Right lobe of liver (tissue), 6 donors: Measurements from ENCODE around the gene ARPC1B. TPM values are rescaled to one million over a fixed set of nuclear protein-coding genes. Genes with fewer than 3 reads are reported as not detected.
"Not testable (repeated sequence)": the region's sequence is repeated elsewhere in the genome, so short reads cannot be mapped to it uniquely, and the experiment has no call there.

Experiments used
- ATAC-seq, 4 donors: fragments of 200-7000 bp; cut with Tn5 transposase; one replicate each; pipeline ENCODE4 v1.9.1; 2020; ENCODE audit warnings: mild to moderate bottlenecking in 4 of 4, moderate library complexity in 4 of 4
- DNase-seq, 3 donors: peaks; one replicate each; pipeline ENCODE4 v3.0.0-alpha.2; 2020
- H3K27ac ChIP-seq, 3 donors: fragments of 200-600 bp; one replicate each; pipeline ENCODE4 v1.8.0; 2022
- H3K27me3 ChIP-seq, 2 donors: fragments of 200-600 bp; one replicate each; pipeline ENCODE4 v1.8.0; 2022
- H3K36me3 ChIP-seq, 4 donors: fragments of 200-600 bp; sonication (generic) in 1 of 4; one replicate each; pipeline versions ENCODE4 v1.5.1 to v1.8.0; 2017 to 2022; ENCODE audit warnings: control low read depth in 1 of 4
- H3K4me1 ChIP-seq, 4 donors: fragments of 200-600 bp; sonication (generic) in 1 of 4; one replicate each; pipeline versions ENCODE4 v1.5.1 to v1.8.0; 2017 to 2022; ENCODE audit warnings: control low read depth in 1 of 4
- H3K4me3 ChIP-seq, 3 donors: fragments of 200-600 bp; one replicate each; pipeline ENCODE4 v1.8.0; 2022
- H3K9me3 ChIP-seq, 4 donors: fragments of 200-600 bp; sonication (generic) in 1 of 4; one replicate each; pipeline versions ENCODE4 v1.5.1 to v1.8.0; 2017 to 2022; ENCODE audit warnings: control low read depth in 1 of 4
- POLR2A ChIP-seq: fragments of 450-650 bp; IDR thresholded peaks from one replicate; pipeline ENCODE4 v1.6.1; 2017; ENCODE audit warnings: antibody characterized with exemption, mild to moderate bottlenecking
- WGBS: methylation state at CpG from one replicate; pipeline ENCODE4 v1.1.6; 2018; ENCODE audit warnings: low coverage, low lambda C conversion rate; ENCODE audit not compliant: insufficient coverage; ENCODE audit errors: missing lambda C conversion rate; 5-methylcytosine and 5-hydroxymethylcytosine counted together
- intact Hi-C, 2 donors: fragments of 100-400 bp; cut with DNase I; formaldehyde crosslinking; loops; one replicate each; pipeline versions ENCODE4 v1.11.2 to v1.14.1; 2022
- total RNA-seq, 6 experiments: library from RNA; depleted of rRNA in 2 of 6; stranded (reverse); fragments of >200 nt in 2 of 6; fragmentation: NEBNext Ultra II Directional in 3 of 6; extraction: Animal tissue kit (Norgen Biotek cat#: 25700) in 3 of 6; gene quantifications; one replicate each; pipeline versions ENCODE4 v1.1.0 to v1.2.4, GENCODE V29; 2016 to 2023
- TF ChIP-seq, protein P1 (sequence below), 4 donors: fragments of 200-600 bp in 3 of 4; fragments of 450-650 bp in 1 of 4; IDR thresholded peaks; one replicate each; pipeline versions ENCODE4 v1.5.1 to v1.8.0; 2016 to 2022; ENCODE audit warnings: antibody characterized with exemption in 4 of 4, mild to moderate bottlenecking in 2 of 4
- donor health status: DM: no; HTN: yes; CAD: no.
- donor health status: DM: no; HTN: no; CAD: no.
- donor health status: DM: no; HTN: no; CAD: no.
- donor health status: DM: no; HTN: yes; CAD: no.
- donor health status: DM: no; HTN: yes; CAD: no.

The ARPC1B gene
- total RNA-seq, 6 experiments from 2014 or later = 24.4 to 197 (median 52.7) TPM

DNA sequence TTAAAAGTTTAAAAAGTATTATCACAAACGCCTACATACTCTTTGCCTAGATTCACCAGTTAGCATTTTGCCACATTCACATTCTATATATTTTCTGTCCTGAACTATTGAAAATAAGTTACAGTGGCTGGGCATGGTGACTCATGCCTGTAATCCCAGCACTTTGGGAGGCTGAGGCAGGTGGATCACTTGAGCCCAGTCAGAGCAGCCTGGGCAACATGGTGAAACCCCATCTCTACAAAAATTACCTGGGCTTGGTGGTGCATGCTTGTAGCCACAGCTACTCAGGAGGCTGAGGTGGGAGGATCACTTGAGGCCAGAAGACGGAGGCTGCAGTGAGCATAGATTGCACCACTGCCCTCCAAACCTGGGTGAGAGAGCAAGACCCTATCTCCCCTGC lies 43.5 kb upstream of the ARPC1B start:
- WGBS = 86% methylated on average over 2 of the region's 2 CpGs
- H3K4me3 ChIP-seq = no peak overlapping the region
- H3K27me3 ChIP-seq = no peaks in the 10 kb centered on the region
- peaks cover 0 to 12% (median 2%) of the 10 kb centered on the region in 4 donors for H3K4me1 ChIP-seq
- H3K36me3 ChIP-seq = peaks cover 0 to 28% (median 0%) of the 10 kb centered on the region in 4 donors
- DNase-seq = no peak
- TF ChIP-seq, protein P1, sequence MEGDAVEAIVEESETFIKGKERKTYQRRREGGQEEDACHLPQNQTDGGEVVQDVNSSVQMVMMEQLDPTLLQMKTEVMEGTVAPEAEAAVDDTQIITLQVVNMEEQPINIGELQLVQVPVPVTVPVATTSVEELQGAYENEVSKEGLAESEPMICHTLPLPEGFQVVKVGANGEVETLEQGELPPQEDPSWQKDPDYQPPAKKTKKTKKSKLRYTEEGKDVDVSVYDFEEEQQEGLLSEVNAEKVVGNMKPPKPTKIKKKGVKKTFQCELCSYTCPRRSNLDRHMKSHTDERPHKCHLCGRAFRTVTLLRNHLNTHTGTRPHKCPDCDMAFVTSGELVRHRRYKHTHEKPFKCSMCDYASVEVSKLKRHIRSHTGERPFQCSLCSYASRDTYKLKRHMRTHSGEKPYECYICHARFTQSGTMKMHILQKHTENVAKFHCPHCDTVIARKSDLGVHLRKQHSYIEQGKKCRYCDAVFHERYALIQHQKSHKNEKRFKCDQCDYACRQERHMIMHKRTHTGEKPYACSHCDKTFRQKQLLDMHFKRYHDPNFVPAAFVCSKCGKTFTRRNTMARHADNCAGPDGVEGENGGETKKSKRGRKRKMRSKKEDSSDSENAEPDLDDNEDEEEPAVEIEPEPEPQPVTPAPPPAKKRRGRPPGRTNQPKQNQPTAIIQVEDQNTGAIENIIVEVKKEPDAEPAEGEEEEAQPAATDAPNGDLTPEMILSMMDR (IDR thresholded peaks at IDR 0.05) = no peak
- TF ChIP-seq POLR2A = no peak
- peak overlapping the region in 1 of 3 donors; percentile 18 for H3K27ac ChIP-seq
- H3K9me3 ChIP-seq = no peaks in the 10 kb centered on the region
- ATAC-seq = no peak
- intact Hi-C loops = no loop called here

DNA sequence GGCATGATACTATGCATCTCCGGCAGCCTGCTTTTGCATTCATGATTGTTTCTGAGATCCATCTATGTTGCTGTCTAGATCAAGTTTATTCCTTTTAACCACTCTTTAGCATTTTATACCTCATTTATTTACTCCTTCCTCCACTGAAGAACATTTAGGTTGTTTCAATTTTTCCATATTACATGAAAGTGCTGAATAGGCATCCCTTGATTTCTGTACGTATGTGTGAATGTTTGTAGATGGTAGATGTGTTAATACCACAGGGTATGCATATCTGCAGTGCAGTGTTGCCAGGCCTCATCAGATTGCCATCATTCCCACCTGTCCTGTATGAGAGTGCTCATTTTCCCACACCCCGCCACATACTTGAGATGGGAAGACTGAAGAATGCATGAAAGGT lies 34.9 kb upstream of the ARPC1B start:
- TF ChIP-seq POLR2A = no peak
- TF ChIP-seq, protein P1 (IDR thresholded peaks at IDR 0.05) = no peak
- DNase-seq (no peak), ATAC-seq (no peak)
- Histone ChIP-seq H3K9me3 (no peaks in the 10 kb centered on the region), H3K27ac (no peak overlapping the region), H3K36me3 (peaks cover 15 to 94% (median 25%) of the 10 kb centered on the region in 4 donors), H3K27me3 (no peaks in the 10 kb centered on the region), H3K4me1 (no peaks in the 10 kb centered on the region), H3K4me3 (no peak overlapping the region)
- intact Hi-C loops = no loop called here
- 97% methylated on average over 3 of the region's 3 CpGs for WGBS

DNA sequence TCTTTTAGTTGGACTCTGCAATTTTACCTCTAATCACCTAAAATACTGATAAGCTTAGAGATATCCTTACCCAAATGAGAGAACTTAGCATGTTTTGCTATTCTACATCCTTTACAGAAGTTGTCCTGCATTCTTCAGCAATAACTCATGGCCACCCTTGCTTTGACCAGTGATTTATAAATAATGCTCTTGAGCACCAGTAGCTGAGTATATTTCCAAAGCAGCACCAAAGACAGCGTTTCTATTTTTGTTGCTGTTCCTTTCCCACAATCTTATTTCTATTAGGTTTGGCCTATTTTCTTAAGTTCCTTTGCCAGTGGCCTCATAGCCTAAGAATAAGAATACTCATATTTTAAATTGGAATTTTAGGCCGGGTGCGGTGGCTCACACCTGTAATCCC lies 33.9 kb upstream of the ARPC1B start:
- intact Hi-C loops = no loop called here
- Histone ChIP-seq H3K27me3 (no peaks in the 10 kb centered on the region), H3K36me3 (peaks cover 15 to 92% (median 25%) of the 10 kb centered on the region in 4 donors), H3K27ac (no peak overlapping the region), H3K9me3 (no peaks in the 10 kb centered on the region), H3K4me1 (no peaks in the 10 kb centered on the region), H3K4me3 (no peak overlapping the region)
- WGBS = 86% methylated on average over 3 of the region's 3 CpGs
- no peak for DNase-seq
- ATAC-seq = no peak
- TF ChIP-seq POLR2A = no peak
- TF ChIP-seq, protein P1 (IDR thresholded peaks at IDR 0.05) = no peak

DNA sequence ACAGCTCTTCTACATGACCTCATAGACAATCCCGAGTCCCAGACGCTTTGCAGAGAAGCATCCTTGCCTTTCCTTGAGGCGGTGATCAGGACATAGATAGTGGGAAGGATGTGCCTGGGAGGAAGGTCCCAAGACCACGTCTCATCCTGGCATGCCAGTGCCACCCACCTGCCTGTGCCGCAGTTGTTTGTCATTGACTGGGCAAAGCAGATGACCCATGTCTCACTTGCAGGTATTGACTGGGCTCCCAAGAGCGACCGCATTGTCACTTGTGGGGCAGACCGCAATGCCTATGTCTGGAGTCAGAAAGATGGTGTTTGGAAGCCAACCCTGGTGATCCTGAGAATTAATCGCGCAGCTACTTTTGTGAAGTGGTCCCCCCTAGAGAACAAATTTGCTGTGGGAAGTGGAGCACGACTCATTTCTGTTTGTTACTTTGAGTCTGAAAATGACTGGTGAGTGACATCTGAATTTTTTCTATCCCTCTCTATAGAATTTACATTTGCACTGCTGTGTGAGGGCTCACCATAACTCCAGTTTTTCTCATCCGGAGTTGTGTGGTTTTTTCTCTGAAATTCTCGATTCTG lies 30.4 kb upstream of the ARPC1B start:
- no peak overlapping the region for H3K4me3 ChIP-seq
- no peaks in the 10 kb centered on the region for H3K27me3 ChIP-seq
- intact Hi-C loops = no loop called here
- H3K36me3 ChIP-seq = peaks cover 9 to 88% (median 21%) of the 10 kb centered on the region in 4 donors
- no peak overlapping the region for H3K27ac ChIP-seq
- no peaks in the 10 kb centered on the region for H3K4me1 ChIP-seq
- no peaks in the 10 kb centered on the region for H3K9me3 ChIP-seq
- TF ChIP-seq, protein P1 (IDR thresholded peaks at IDR 0.05) = no peak
- TF ChIP-seq POLR2A = no peak
- DNase-seq (no peak), ATAC-seq (no peak)
- WGBS = 83% methylated on average over 4 of the region's 13 CpGs

DNA sequence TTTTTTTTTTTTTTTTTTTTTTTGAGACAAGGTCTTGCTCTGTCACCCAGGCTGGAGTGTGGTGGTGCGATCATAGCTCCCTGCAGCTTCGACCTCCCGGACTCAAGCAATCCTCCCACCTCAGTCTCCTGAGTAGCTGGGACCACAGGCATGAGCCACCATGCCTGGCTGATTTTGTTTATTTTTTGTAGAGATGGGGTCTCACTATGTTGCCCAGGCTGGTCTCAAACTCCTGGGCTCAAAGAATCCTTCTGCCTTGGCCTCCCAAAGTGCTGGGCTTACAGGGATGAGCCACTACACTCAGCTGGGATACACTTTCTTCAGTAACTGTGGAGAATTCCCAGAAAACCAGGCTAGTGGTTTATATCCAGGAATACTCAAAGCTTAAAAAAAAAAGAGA lies 23.9 kb upstream of the ARPC1B start:
- H3K4me1 ChIP-seq, H3K4me3 ChIP-seq, DNase-seq, H3K27ac ChIP-seq, H3K9me3 ChIP-seq, intact Hi-C loops, H3K27me3 ChIP-seq, ATAC-seq: not testable (repeated sequence)
- H3K36me3 ChIP-seq = peaks cover 6 to 81% (median 28%) of the 10 kb centered on the region in 4 donors
- 94% methylated on average over 3 of the region's 3 CpGs for WGBS
